HUDEP-2 (cell line): ENCODE data around the gene METTL1.
"Not testable (repeated sequence)": the region's sequence is repeated elsewhere in the genome, so short reads cannot be mapped to it uniquely, and the experiment has no call there.

ENCODE experiments used
- DNase-seq, 76 experiments: peaks; one replicate each; lab custom pipeline; 2025; ENCODE audit not compliant: unreplicated experiment in 76 of 76; lab: John Stamatoyannopoulos, UW

METTL1 gene

GRCh38 chr12:57726884-57727757 is 44.8 kb downstream of the METTL1 start:
- DNase-seq, result no peak

GRCh38 chr12:57726151-57726883 is 45.6 kb downstream of the METTL1 start:
- DNase-seq, result no peak

- no peak for DNase-seq
Observed at GRCh38 chr12:57725851-57726150, 46.1 kb downstream of the METTL1 start.

GRCh38 chr12:57724936-57725740 is 46.8 kb downstream of the METTL1 start:
- no peak for DNase-seq

- no peak for DNase-seq
Observed at GRCh38 chr12:57724003-57724935, 47.6 kb downstream of the METTL1 start.

GRCh38 chr12:57723630-57723962 is 48.3 kb downstream of the METTL1 start:
- DNase-seq, result no peak

GRCh38 chr12:57722716-57723629 is 48.9 kb downstream of the METTL1 start:
- DNase-seq, result no peak

GRCh38 chr12:57721846-57722608 is 49.9 kb downstream of the METTL1 start:
- not testable (repeated sequence) for DNase-seq

- no peak for DNase-seq
Observed at GRCh38 chr12:57720606-57721595, 51.0 kb downstream of the METTL1 start.

- DNase-seq, result no peak
Observed at GRCh38 chr12:57719777-57720605, 51.9 kb downstream of the METTL1 start.

GRCh38 chr12:57718641-57719528 is 53.0 kb downstream of the METTL1 start:
- no peak for DNase-seq
